GM21723 (cell line): ENCODE measurements around the gene CPA2.
"Not testable (repeated sequence)": the region's sequence is repeated elsewhere in the genome, so short reads cannot be mapped to it uniquely, and the experiment has no call there.

ENCODE experiments used
- ATAC-seq: cut with Tn5 transposase; IDR thresholded peaks from one replicate; pipeline ENCODE4 v1.9.1; 2021; ENCODE audit warnings: mild to moderate bottlenecking, moderate library complexity; ENCODE audit not compliant: unreplicated experiment

CPA2 gene

GRCh38 chr7:130249626-130250025 lies 17.0 kb upstream of the CPA2 start:
- not testable (repeated sequence) for ATAC-seq

- no peak for ATAC-seq
Measured at GRCh38 chr7:130254555-130254954, 12.1 kb upstream of the CPA2 start.

- no peak for ATAC-seq
Measured at GRCh38 chr7:130256704-130257103, 10.0 kb upstream of the CPA2 start.

GRCh38 chr7:130258494-130259078 lies 8.1 kb upstream of the CPA2 start:
- ATAC-seq = no peak

- ATAC-seq = no peak
Measured at GRCh38 chr7:130262448-130262847, 4.2 kb upstream of the CPA2 start.

- no peak for ATAC-seq
Measured at GRCh38 chr7:130263130-130263529, 3.5 kb upstream of the CPA2 start.

GRCh38 chr7:130266961-130267321 lies 278 bp downstream of the CPA2 start:
- no peak for ATAC-seq

- no peak for ATAC-seq
Measured at GRCh38 chr7:130268463-130269317, 2.0 kb downstream of the CPA2 start.

- ATAC-seq = no peak
Measured at GRCh38 chr7:130269318-130269694, 2.6 kb downstream of the CPA2 start.

GRCh38 chr7:130270947-130271800 lies 4.5 kb downstream of the CPA2 start:
- no peak for ATAC-seq

GRCh38 chr7:130272381-130273080 lies 5.9 kb downstream of the CPA2 start:
- ATAC-seq = no peak

- ATAC-seq = no peak
Measured at GRCh38 chr7:130273081-130273932, 6.6 kb downstream of the CPA2 start.

GRCh38 chr7:130273933-130274255 lies 7.2 kb downstream of the CPA2 start:
- no peak for ATAC-seq

GRCh38 chr7:130274296-130274695 lies 7.6 kb downstream of the CPA2 start:
- no peak for ATAC-seq

GRCh38 chr7:130274983-130275591 lies 8.4 kb downstream of the CPA2 start:
- ATAC-seq = no peak

GRCh38 chr7:130275826-130276297 lies 9.2 kb downstream of the CPA2 start:
- no peak for ATAC-seq

- no peak for ATAC-seq
Measured at GRCh38 chr7:130276796-130277762, 10.4 kb downstream of the CPA2 start.

GRCh38 chr7:130277763-130278643 lies 11.3 kb downstream of the CPA2 start:
- ATAC-seq = no peak
